Measurements from ENCODE around the gene LDB2.
A peak's percentile ranks its signal among the peaks of the same experiment; 100 is the strongest.

DNA sequence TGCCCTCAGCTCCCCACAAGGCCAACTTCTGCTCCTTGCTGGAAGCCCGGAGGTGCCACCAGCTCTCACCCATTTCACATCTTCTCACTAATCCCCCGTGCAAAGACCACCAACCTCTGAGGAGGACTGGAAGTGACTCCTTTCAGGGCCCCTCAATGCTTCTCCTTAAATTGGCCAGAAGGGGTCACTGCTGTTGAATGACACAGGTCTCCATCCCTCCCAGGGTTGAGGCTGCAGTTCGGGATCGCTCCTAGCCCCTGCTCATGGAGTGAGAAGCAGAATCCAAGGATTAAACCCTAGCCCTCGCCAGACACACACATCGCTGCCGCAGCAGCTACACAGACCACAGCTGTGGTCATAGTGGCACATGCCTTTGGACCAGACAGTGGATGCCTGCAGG is 392.7 kb downstream of the LDB2 start:
- TF ChIP-seq EZH2phosphoT487 (IDR thresholded peaks at IDR 0.05; ENCODE audit: borderline replicate concordance): no peak
- TF ChIP-seq, protein P1, sequence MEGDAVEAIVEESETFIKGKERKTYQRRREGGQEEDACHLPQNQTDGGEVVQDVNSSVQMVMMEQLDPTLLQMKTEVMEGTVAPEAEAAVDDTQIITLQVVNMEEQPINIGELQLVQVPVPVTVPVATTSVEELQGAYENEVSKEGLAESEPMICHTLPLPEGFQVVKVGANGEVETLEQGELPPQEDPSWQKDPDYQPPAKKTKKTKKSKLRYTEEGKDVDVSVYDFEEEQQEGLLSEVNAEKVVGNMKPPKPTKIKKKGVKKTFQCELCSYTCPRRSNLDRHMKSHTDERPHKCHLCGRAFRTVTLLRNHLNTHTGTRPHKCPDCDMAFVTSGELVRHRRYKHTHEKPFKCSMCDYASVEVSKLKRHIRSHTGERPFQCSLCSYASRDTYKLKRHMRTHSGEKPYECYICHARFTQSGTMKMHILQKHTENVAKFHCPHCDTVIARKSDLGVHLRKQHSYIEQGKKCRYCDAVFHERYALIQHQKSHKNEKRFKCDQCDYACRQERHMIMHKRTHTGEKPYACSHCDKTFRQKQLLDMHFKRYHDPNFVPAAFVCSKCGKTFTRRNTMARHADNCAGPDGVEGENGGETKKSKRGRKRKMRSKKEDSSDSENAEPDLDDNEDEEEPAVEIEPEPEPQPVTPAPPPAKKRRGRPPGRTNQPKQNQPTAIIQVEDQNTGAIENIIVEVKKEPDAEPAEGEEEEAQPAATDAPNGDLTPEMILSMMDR (conservative IDR thresholded peaks at IDR 0.05; ENCODE audit: low read length): peak; percentile 28; the same call in 1 of the 2 replicates

All from Loucy (cell line).